C4-2B (cell line): ENCODE results near the gene WWC1.

Experiments used
- H3K27ac ChIP-seq: fragments of 450-650 bp; 2 replicates; pipeline ENCODE4 v1.5.1; 2017
- ZFX ChIP-seq: fragments of 450-650 bp; IDR thresholded peaks from 2 replicates; pipeline ENCODE4 v1.6.1; 2017
- TF ChIP-seq, protein P1 (sequence below): fragments of 450-650 bp; conservative IDR thresholded peaks from 2 replicates; pipeline ENCODE4 v1.5.1; 2017; ENCODE audit warnings: mild to moderate bottlenecking

The WWC1 gene

GRCh38 chr5:168471785-168472184 lies 180.3 kb downstream of the WWC1 start:
- no peak for TF ChIP-seq ZFX
- TF ChIP-seq, protein P1, sequence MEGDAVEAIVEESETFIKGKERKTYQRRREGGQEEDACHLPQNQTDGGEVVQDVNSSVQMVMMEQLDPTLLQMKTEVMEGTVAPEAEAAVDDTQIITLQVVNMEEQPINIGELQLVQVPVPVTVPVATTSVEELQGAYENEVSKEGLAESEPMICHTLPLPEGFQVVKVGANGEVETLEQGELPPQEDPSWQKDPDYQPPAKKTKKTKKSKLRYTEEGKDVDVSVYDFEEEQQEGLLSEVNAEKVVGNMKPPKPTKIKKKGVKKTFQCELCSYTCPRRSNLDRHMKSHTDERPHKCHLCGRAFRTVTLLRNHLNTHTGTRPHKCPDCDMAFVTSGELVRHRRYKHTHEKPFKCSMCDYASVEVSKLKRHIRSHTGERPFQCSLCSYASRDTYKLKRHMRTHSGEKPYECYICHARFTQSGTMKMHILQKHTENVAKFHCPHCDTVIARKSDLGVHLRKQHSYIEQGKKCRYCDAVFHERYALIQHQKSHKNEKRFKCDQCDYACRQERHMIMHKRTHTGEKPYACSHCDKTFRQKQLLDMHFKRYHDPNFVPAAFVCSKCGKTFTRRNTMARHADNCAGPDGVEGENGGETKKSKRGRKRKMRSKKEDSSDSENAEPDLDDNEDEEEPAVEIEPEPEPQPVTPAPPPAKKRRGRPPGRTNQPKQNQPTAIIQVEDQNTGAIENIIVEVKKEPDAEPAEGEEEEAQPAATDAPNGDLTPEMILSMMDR, result no peak
- no peak overlapping the region for H3K27ac ChIP-seq

DNA sequence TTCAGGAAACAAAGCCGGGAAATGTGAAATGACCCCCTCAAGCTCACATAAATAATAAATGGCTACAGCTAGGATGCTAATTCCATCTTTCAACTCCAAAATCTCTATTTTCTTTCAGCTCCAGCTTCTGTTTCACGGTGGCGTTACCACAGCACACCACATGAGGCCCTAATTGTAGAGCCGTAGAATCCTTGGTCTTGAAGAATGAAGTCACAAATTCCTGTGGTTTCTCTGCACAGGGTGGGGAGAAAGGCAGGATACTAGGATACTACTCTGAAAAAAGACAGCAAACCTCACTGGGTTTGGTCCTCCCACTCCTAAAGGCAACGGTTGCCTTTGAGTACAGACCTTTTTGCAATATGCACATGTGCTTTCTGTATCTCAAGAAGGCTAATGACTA lies 180.9 kb downstream of the WWC1 start:
- no peak for TF ChIP-seq ZFX
- TF ChIP-seq, protein P1, result no peak
- H3K27ac ChIP-seq, result no peak overlapping the region

GRCh38 chr5:168474319-168474718 lies 182.9 kb downstream of the WWC1 start:
- H3K27ac ChIP-seq, result no peak overlapping the region
- TF ChIP-seq, protein P1, result no peak
- no peak for TF ChIP-seq ZFX

DNA sequence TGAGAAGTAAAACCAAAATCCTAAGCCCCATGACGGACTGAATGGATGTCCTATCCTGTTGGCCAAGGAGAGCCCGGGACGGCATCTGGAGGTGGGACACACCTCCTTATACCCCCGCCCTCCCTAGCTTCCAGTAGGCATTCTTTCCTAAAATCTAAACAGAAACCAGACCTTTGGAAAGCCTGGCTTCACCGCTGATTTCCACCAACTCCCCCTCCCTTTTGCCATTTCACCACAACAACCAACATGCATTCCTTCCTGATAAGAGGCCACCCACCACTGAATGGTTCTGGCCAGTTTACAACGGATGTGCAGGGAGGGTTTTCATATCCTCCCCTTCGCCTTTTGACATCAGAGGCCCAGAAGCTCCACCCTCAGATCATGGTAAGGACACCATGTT lies 185.6 kb downstream of the WWC1 start:
- no peak for TF ChIP-seq ZFX
- TF ChIP-seq, protein P1, result no peak

DNA sequence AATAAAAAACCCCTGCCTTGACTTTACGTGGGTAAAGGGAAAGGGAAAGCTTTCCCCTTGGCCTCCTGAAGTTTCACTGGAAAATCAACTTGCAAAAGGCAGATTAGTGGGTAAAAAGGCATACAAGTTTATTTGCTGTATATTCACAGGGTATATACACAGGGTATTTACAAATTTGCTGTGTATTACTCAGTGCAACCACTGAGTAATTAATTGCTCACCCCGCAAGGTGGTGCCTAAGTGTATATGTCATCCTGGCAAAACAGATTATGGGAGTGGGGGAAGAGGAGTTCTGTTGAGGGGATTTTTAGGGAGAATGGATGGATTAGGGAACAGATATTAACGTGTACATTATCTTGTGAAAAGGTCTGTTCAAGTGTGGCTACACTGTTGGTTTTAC lies 187.7 kb downstream of the WWC1 start:
- no peak overlapping the region for H3K27ac ChIP-seq

More for the DNA sequence above, 185.6 kb downstream of the WWC1 start:
- no peak overlapping the region for H3K27ac ChIP-seq

GRCh38 chr5:168480601-168481000 lies 189.2 kb downstream of the WWC1 start:
- no peak overlapping the region for H3K27ac ChIP-seq
- TF ChIP-seq, protein P1, result no peak
- no peak for TF ChIP-seq ZFX

More for the DNA sequence above, 187.7 kb downstream of the WWC1 start:
- TF ChIP-seq ZFX, result no peak
- TF ChIP-seq, protein P1, result no peak

DNA sequence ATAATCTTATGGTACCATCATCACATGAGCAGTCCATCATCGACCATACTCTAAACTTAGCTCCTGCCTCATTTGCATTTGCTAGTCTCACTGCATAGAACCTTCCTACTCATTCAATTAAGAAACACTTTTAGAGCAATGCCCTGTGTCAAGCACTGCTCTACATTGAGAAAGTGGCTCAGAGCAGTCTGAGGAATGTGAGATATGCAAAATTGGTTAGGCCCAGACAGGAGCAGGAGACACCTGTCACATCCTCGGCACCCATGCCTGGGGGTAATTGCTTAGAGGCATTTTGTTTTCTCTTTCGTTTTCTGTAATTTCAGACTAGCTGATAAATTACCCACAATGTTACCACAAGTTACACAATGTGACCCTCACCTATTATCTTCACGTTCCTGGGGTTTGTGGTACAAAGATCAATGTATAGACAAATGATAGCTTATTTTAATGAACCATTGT lies 189.9 kb downstream of the WWC1 start:
- H3K27ac ChIP-seq, result no peak overlapping the region
- TF ChIP-seq ZFX, result no peak
- TF ChIP-seq, protein P1, result no peak
